ENCODE measurements around the gene ASB7. TPM values are rescaled to one million over a fixed set of nuclear protein-coding genes. Genes with fewer than 3 reads are reported as not detected.

The ASB7 gene
- total RNA-seq, 1 donor from 2014 or later = 17.3 TPM

GRCh38 chr15:100638177-100638730 is 35.9 kb downstream of the ASB7 start:
- no peak for DNase-seq (ENCODE audit: low read depth)
- H3K4me3 ChIP-seq (ENCODE audit: low read depth, low read length) = no peak overlapping the region
- no peaks in the 10 kb centered on the region for H3K27me3 ChIP-seq (ENCODE audit: control insufficient read depth, insufficient read depth, low read length)
- TF ChIP-seq, protein P1, sequence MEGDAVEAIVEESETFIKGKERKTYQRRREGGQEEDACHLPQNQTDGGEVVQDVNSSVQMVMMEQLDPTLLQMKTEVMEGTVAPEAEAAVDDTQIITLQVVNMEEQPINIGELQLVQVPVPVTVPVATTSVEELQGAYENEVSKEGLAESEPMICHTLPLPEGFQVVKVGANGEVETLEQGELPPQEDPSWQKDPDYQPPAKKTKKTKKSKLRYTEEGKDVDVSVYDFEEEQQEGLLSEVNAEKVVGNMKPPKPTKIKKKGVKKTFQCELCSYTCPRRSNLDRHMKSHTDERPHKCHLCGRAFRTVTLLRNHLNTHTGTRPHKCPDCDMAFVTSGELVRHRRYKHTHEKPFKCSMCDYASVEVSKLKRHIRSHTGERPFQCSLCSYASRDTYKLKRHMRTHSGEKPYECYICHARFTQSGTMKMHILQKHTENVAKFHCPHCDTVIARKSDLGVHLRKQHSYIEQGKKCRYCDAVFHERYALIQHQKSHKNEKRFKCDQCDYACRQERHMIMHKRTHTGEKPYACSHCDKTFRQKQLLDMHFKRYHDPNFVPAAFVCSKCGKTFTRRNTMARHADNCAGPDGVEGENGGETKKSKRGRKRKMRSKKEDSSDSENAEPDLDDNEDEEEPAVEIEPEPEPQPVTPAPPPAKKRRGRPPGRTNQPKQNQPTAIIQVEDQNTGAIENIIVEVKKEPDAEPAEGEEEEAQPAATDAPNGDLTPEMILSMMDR (IDR thresholded peaks at IDR 0.05; ENCODE audit: insufficient read depth, low read length, poor library complexity, severe bottlenecking) = no peak
- H3K36me3 ChIP-seq (ENCODE audit: control insufficient read depth, insufficient read depth, low read length) = no peaks in the 10 kb centered on the region

- TF ChIP-seq, protein P1 (IDR thresholded peaks at IDR 0.05; ENCODE audit: insufficient read depth, low read length, poor library complexity, severe bottlenecking) = no peak
- no peak for DNase-seq (ENCODE audit: low read depth)
- Histone ChIP-seq H3K4me3 (ENCODE audit: low read depth, low read length) (no peak overlapping the region), H3K27me3 (ENCODE audit: control insufficient read depth, insufficient read depth, low read length) (no peaks in the 10 kb centered on the region), H3K36me3 (ENCODE audit: control insufficient read depth, insufficient read depth, low read length) (no peaks in the 10 kb centered on the region)
Observed at GRCh38 chr15:100642213-100642949, 40.0 kb downstream of the ASB7 start.

DNA sequence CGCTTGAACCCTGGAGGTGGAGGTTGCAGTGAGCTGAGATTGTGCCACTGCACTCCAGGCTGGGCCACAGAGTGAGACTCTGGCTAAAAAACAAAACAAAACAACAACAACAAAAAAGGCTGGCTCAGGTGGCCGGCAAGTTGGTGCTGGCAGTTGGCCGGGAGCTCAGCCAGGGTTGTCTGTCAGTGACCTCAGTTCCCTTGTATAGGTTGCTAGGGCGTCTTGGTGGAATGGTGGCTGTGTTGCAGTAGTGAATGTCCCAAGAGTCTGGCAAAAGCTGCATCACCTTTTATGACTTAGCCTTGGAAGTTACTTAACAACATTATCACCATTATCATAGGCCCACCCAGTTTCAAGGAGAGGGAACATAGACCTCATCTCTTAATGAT is 40.6 kb downstream of the ASB7 start:
- no peaks in the 10 kb centered on the region for H3K36me3 ChIP-seq (ENCODE audit: control insufficient read depth, insufficient read depth, low read length)
- TF ChIP-seq, protein P1 (IDR thresholded peaks at IDR 0.05; ENCODE audit: insufficient read depth, low read length, poor library complexity, severe bottlenecking) = no peak
- no peaks in the 10 kb centered on the region for H3K27me3 ChIP-seq (ENCODE audit: control insufficient read depth, insufficient read depth, low read length)
- H3K4me3 ChIP-seq (ENCODE audit: low read depth, low read length) = no peak overlapping the region
- no peak for DNase-seq (ENCODE audit: low read depth)

- H3K27me3 ChIP-seq (ENCODE audit: control insufficient read depth, insufficient read depth, low read length) = no peaks in the 10 kb centered on the region
- H3K36me3 ChIP-seq (ENCODE audit: control insufficient read depth, insufficient read depth, low read length) = no peaks in the 10 kb centered on the region
- no peak overlapping the region for H3K4me3 ChIP-seq (ENCODE audit: low read depth, low read length)
- TF ChIP-seq, protein P1 (IDR thresholded peaks at IDR 0.05; ENCODE audit: insufficient read depth, low read length, poor library complexity, severe bottlenecking) = no peak
- no peak for DNase-seq (ENCODE audit: low read depth)
Observed at GRCh38 chr15:100645671-100646070, 43.3 kb downstream of the ASB7 start.

DNA sequence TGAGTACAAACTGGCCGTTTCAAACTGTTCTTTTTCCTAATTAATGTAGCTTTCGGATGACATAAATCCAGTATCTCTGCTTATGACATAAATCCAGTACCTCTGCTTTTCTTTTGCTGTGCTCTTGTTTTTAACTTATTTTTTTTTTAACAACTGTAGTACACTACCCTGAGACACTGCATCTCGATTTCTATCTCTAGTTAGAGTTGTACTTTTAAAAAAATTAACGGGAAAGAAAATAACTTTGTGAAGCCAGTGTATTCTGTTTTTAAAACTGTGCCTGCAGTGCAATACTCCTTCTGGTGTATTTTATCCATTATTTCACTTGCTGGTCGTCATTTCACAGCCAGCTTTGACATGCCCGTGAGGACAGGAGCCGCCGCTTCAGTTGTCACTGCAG is 46.6 kb downstream of the ASB7 start:
- no peak for DNase-seq (ENCODE audit: low read depth)
- no peaks in the 10 kb centered on the region for H3K36me3 ChIP-seq (ENCODE audit: control insufficient read depth, insufficient read depth, low read length)
- no peak overlapping the region for H3K4me3 ChIP-seq (ENCODE audit: low read depth, low read length)
- TF ChIP-seq, protein P1 (IDR thresholded peaks at IDR 0.05; ENCODE audit: insufficient read depth, low read length, poor library complexity, severe bottlenecking) = no peak
- H3K27me3 ChIP-seq (ENCODE audit: control insufficient read depth, insufficient read depth, low read length) = no peaks in the 10 kb centered on the region

DNA sequence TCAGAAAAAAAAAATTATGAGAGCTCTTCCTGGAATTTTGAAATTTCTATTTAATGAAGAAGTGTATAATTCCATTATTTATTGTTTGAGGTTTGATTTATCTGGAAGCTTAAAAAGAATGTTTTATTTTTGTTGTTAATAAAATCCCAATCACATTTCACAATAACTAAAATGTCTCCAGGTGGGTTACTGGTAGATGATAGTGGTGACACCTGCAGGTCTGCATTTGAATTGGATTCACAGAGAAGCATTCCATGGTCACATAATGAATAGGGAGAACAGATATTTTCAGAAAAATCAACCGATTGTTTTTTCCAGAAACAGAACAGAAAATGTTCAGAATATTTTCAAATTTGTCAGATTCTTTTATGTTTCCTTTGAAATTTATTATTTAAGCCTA is 48.3 kb downstream of the ASB7 start:
- no peak overlapping the region for H3K4me3 ChIP-seq (ENCODE audit: low read depth, low read length)
- no peaks in the 10 kb centered on the region for H3K27me3 ChIP-seq (ENCODE audit: control insufficient read depth, insufficient read depth, low read length)
- DNase-seq (ENCODE audit: low read depth) = no peak
- TF ChIP-seq, protein P1 (IDR thresholded peaks at IDR 0.05; ENCODE audit: insufficient read depth, low read length, poor library complexity, severe bottlenecking) = peak; percentile 20
- H3K36me3 ChIP-seq (ENCODE audit: control insufficient read depth, insufficient read depth, low read length) = no peaks in the 10 kb centered on the region

All from kidney epithelial cell (primary cell).